GM23338 (cell line): Measurements from ENCODE around the gene SELENOO. TPM values are rescaled to one million over a fixed set of nuclear protein-coding genes. Genes with fewer than 3 reads are reported as not detected.

Source experiments
- ATAC-seq: fragments of 200-7000 bp; cut with Tn5 transposase; 3 replicates; pipeline ENCODE4 v1.9.1; 2020
- DNase-seq: peaks from one replicate; pipeline ENCODE4 v3.0.0-alpha.2; 2015; ENCODE audit warnings: low spot score
- H2AFZ ChIP-seq: fragments of 200-600 bp; sonication (generic); 2 replicates; pipeline ENCODE4 v1.8.0; 2016; ENCODE audit warnings: antibody characterized with exemption, mild to moderate bottlenecking, moderate library complexity
- H3F3A ChIP-seq: fragments of 200-600 bp; sonication (generic); replicated peaks from 2 replicates; pipeline ENCODE4 v1.8.0; 2017; ENCODE audit warnings: antibody characterized with exemption, mixed run types, low read depth
- H3K27ac ChIP-seq: fragments of 200-600 bp; sonication (generic); 2 replicates; pipeline ENCODE4 v1.6.1; 2016; ENCODE audit warnings: low read depth
- H3K27me3 ChIP-seq: fragments of 200-600 bp; sonication (generic); 2 replicates; pipeline ENCODE4 v1.8.0; 2016; ENCODE audit warnings: mild to moderate bottlenecking, mixed run types, moderate library complexity; ENCODE audit not compliant: insufficient read depth
- H3K36me3 ChIP-seq: fragments of 200-600 bp; sonication (generic); 2 replicates; pipeline ENCODE4 v1.8.0; 2016; ENCODE audit warnings: mild to moderate bottlenecking; ENCODE audit not compliant: insufficient read depth
- H3K4me1 ChIP-seq: fragments of 200-600 bp; sonication (generic); 2 replicates; pipeline ENCODE4 v1.8.0; 2016; ENCODE audit warnings: mild to moderate bottlenecking, moderate library complexity; ENCODE audit not compliant: insufficient read depth
- H3K4me2 ChIP-seq: fragments of 200-600 bp; sonication (generic); 2 replicates; pipeline ENCODE4 v1.7.1; 2017; ENCODE audit warnings: mixed run types
- H3K4me3 ChIP-seq: fragments of 200-600 bp; sonication (generic); 2 replicates; pipeline ENCODE4 v1.6.1; 2016; ENCODE audit warnings: mixed run types
- H3K79me2 ChIP-seq: fragments of 200-600 bp; sonication (generic); replicated peaks from 2 replicates; pipeline ENCODE4 v1.8.0; 2017; ENCODE audit warnings: mild to moderate bottlenecking; ENCODE audit not compliant: insufficient read depth
- H3K9me2 ChIP-seq: fragments of 200-600 bp; sonication (generic); 2 replicates; pipeline ENCODE4 v1.8.0; 2017; ENCODE audit not compliant: insufficient read depth
- H4K20me1 ChIP-seq: fragments of 200-600 bp; sonication (generic); replicated peaks from 2 replicates; pipeline ENCODE4 v1.8.0; 2017; ENCODE audit warnings: mild to moderate bottlenecking; ENCODE audit not compliant: insufficient read depth
- H3K27ac Mint-ChIP-seq: 2 replicates; pipeline ENCODE4 v1.8.0; 2020; ENCODE audit warnings: inconsistent platforms, mild to moderate bottlenecking, moderate library complexity, mixed read lengths
- H3K27me3 Mint-ChIP-seq: 3 replicates; pipeline ENCODE4 v1.8.0; 2022; ENCODE audit warnings: low read depth, mild to moderate bottlenecking, moderate library complexity, mixed read lengths, inconsistent platforms; ENCODE audit not compliant: insufficient read depth, poor library complexity
- H3K36me3 Mint-ChIP-seq: 3 replicates; pipeline ENCODE4 v1.8.0; 2021; ENCODE audit warnings: low read depth, mild to moderate bottlenecking, inconsistent platforms, moderate library complexity, mixed read lengths
- H3K4me1 Mint-ChIP-seq: 3 replicates; pipeline ENCODE4 v1.8.0; 2020; ENCODE audit warnings: mild to moderate bottlenecking, inconsistent platforms, mixed read lengths
- H3K4me3 Mint-ChIP-seq: 3 replicates; pipeline ENCODE4 v1.8.0; 2021; ENCODE audit warnings: moderate library complexity, mild to moderate bottlenecking, inconsistent platforms, mixed read lengths
- H3K9me3 Mint-ChIP-seq: 3 replicates; pipeline ENCODE4 v1.8.0; 2020; ENCODE audit warnings: moderate library complexity, mild to moderate bottlenecking, inconsistent platforms, mixed read lengths
- CREB1 ChIP-seq: fragments of 250-450 bp; sonication (Bioruptor Pico); IDR thresholded peaks from 2 replicates; pipeline ENCODE4 v1.5.0; 2020; ENCODE audit warnings: low read depth, mild to moderate bottlenecking, moderate library complexity
- CTCF ChIP-seq, 2 experiments: fragments of 200-600 bp in 1 of 2; sonication (generic) in 1 of 2; conservative IDR thresholded peaks; 2 replicates each; pipeline versions ENCODE4 v1.5.1 to v1.6.1; 2016 to 2017; ENCODE audit warnings: antibody characterized with exemption in 2 of 2, low read depth in 2 of 2, mild to moderate bottlenecking in 2 of 2, moderate library complexity in 1 of 2
- ETS1 ChIP-seq: IDR thresholded peaks from 2 replicates; pipeline ENCODE4 v1.6.1; 2016; ENCODE audit warnings: antibody characterized with exemption
- EZH2 ChIP-seq: fragments of 200-600 bp; sonication (generic); IDR thresholded peaks from one replicate; pipeline ENCODE4 v1.8.0; 2017; ENCODE audit warnings: antibody characterized with exemption, mild to moderate bottlenecking, low read depth; ENCODE audit not compliant: unreplicated experiment
- EZH2phosphoT487 ChIP-seq: fragments of 200-600 bp; sonication (generic); IDR thresholded peaks from one replicate; pipeline ENCODE4 v1.8.1; 2018; ENCODE audit warnings: antibody characterized with exemption; ENCODE audit not compliant: unreplicated experiment
- JUNB ChIP-seq: IDR thresholded peaks from one replicate; pipeline ENCODE4 v1.6.1; 2016; ENCODE audit warnings: antibody characterized with exemption; ENCODE audit not compliant: unreplicated experiment
- NANOG ChIP-seq: IDR thresholded peaks from 2 replicates; pipeline ENCODE4 v1.6.1; 2016; ENCODE audit warnings: antibody characterized with exemption, borderline replicate concordance
- POLR2AphosphoS5 ChIP-seq: IDR thresholded peaks from 2 replicates; pipeline ENCODE4 v1.6.1; 2016; ENCODE audit warnings: antibody characterized with exemption, low read depth
- REST ChIP-seq: IDR thresholded peaks from one replicate; pipeline ENCODE4 v1.6.1; 2018; ENCODE audit warnings: antibody characterized with exemption; ENCODE audit not compliant: unreplicated experiment
- STAT1 ChIP-seq: IDR thresholded peaks from one replicate; pipeline ENCODE4 v1.6.1; 2016; ENCODE audit warnings: antibody characterized with exemption; ENCODE audit not compliant: unreplicated experiment
- ZNF331 ChIP-seq: fragments of 250-450 bp; sonication (Bioruptor Pico); IDR thresholded peaks from 2 replicates; pipeline ENCODE4 v1.5.0; 2020; ENCODE audit warnings: low read depth, mild to moderate bottlenecking, moderate library complexity
- ZNF462 ChIP-seq: fragments of 250-450 bp; sonication (Bioruptor Pico); IDR thresholded peaks from 2 replicates; pipeline ENCODE4 v1.5.0; 2020; ENCODE audit warnings: mild to moderate bottlenecking, moderate library complexity
- polyA plus RNA-seq: library from polyadenylated mRNA; unstranded; fragments of >200 nt; fragmentation: Nextera tagmentation; extraction: Ambion mirVana; gene quantifications from 2 replicates; pipeline ENCODE4 v1.2.1, GENCODE V29; 2016
- total RNA-seq: library from RNA; depleted of rRNA; stranded (reverse); fragments of >200 nt; shearing (Covaris generic); gene quantifications from 2 replicates; pipeline ENCODE4 v1.2.3, GENCODE V29; 2014

The SELENOO gene
- total and polyA plus RNA-seq, 2 experiments from 2014 or later, result 6.8 to 21.3 TPM

DNA sequence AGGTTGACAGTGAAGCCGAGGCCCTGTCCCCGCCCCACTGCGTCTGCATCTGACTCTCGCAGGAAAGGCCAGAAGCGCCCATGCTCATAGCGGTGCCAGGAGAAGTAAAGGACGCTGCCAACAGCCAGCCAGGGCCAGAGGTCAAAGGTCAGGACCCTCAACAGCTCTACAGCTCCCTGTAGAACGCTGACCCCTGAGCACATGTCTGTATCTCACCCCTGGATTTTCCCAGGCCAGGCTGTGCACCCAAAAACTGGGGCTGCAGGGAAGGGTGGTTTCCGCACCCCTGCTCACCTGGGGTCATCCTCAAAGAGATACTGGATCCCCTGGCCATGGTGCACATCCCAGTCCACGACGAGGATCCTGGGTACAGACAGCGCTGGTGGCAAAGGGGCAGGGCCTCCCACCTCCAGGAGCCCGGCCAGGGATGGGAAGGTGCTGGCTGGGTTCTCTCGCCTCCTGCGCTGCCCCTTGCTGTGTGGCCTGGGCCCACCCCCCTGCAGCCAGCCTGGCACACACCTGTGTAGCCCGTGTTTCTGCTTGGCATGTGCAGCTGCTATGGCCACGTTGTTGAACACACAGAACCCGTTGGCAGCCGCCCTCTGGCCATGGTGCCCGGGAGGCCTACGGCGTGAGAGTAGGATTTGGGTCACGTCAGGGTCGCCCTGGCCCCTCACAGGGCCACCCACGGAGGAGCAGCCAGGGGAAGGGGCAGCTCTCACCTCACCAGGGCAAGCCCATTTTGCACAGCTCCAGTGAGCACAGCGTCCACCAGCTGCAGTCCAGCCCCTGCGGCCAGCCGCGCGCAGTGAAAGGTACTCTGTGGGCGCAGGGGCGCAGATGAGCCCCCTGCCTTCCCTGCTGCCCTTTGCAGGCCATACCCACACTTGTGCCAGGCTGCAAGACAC is 48.8 kb downstream of the SELENOO start:
- peaks cover 10% of the 10 kb centered on the region for H3K4me1 Mint-ChIP-seq
- H4K20me1 ChIP-seq, result peaks cover 3% of the 10 kb centered on the region; the same call in 1 of the 2 replicates
- DNase-seq (no peak), ATAC-seq (no peak)
- TF ChIP-seq EZH2phosphoT487, result no peak
- TF ChIP-seq REST, result no peak
- no peak for TF ChIP-seq POLR2AphosphoS5
- TF ChIP-seq ZNF331 (CRISPR knock-in tag), result no peak
- TF ChIP-seq JUNB, result no peak
- TF ChIP-seq ETS1, result no peak
- no peak for TF ChIP-seq CTCF (conservative IDR thresholded peaks at IDR 0.05; ENCODE audit: low read depth in 2 of 2)
- TF ChIP-seq ZNF462, result no peak
- TF ChIP-seq NANOG, result no peak
- TF ChIP-seq EZH2, result no peak
- no peak for TF ChIP-seq CREB1
- TF ChIP-seq STAT1, result no peak
- no peak overlapping the region for H3K27ac Mint-ChIP-seq
- H3K27ac ChIP-seq, result no peak overlapping the region
- peaks cover 12% of the 10 kb centered on the region for H3K27me3 Mint-ChIP-seq
- H3K4me2 ChIP-seq, result peak overlapping the region; percentile 96; the same call in 1 of the 2 replicates
- no peaks in the 10 kb centered on the region for H3K36me3 ChIP-seq
- H3K79me2 ChIP-seq, result peaks cover under 1% of the 10 kb centered on the region
- no peaks in the 10 kb centered on the region for H3K27me3 ChIP-seq
- peak overlapping the region; percentile 86; the same call in 1 of the 2 replicates for H3K4me3 ChIP-seq
- H3K9me2 ChIP-seq, result no peaks in the 10 kb centered on the region
- peaks cover 4% of the 10 kb centered on the region; the same call in 1 of the 2 replicates for H3K4me1 ChIP-seq
- H2AFZ ChIP-seq, result no peak overlapping the region
- no peaks in the 10 kb centered on the region for H3K9me3 Mint-ChIP-seq
- peaks cover 6% of the 10 kb centered on the region for H3F3A ChIP-seq
- peaks cover 11% of the 10 kb centered on the region; the same call in 2 of the 3 replicates for H3K36me3 Mint-ChIP-seq
- H3K4me3 Mint-ChIP-seq, result peak overlapping the region; percentile 83; the same call in 2 of the 3 replicates
